ENCODE measurements around the gene DUSP22. TPM values are rescaled to one million over a fixed set of nuclear protein-coding genes. Genes with fewer than 3 reads are reported as not detected.

The DUSP22 gene
- total RNA-seq, 1 donor from 2014 or later: 61.2 TPM

GRCh38 chr6:391559-392440 lies 99.5 kb downstream of the DUSP22 start, which contains the start of gene IRF4:
IRF4 (plus strand) TSS chr6:391752; CDS start chr6:393153, 1,401 bp downstream.
- no peak for DNase-seq
- H3K4me3 ChIP-seq: peak within 1 kb of the TSS; percentile 49
- peak within 1 kb of the TSS; percentile 2 for H3K27ac ChIP-seq

DNA sequence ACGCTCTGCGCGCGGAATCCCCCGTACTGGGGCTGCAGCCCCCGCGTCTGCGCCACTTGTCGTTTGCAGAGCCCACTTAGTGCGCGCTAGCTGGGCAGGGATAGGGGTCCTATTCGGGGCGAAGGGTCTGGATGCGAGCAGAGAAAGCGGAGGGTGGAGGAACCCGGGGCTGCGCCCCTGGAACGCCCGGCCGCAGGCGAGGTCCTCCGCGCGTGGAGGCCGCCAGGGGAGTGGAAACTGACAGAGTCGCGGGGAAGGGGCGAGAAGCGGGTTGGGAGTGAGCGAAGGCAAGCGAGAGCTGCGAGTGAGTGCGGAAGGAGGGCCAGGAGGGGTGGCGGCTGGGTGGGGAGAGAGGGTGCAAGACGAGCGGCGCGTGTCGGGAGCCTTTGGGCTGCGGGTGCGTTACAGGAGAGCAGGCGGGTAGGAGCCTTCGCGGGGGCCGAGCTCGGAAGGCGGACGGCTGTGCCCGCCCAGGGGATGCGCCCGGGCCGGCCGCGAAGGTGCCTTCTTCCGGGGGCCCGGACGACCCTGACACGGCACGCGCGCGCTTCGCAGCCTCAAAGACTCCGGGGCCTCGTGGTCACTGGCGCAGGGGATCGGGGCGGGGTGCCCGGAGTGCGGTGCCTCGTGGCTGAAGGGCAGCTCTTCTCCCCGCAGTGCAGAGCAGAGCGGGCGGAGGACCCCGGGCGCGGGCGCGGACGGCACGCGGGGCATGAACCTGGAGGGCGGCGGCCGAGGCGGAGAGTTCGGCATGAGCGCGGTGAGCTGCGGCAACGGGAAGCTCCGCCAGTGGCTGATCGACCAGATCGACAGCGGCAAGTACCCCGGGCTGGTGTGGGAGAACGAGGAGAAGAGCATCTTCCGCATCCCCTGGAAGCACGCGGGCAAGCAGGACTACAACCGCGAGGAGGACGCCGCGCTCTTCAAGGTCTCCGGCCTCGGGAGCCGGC lies 100.4 kb downstream of the DUSP22 start:
- Histone ChIP-seq H3K4me1 (peaks cover 31% of the 10 kb centered on the region), H3K36me3 (no peaks in the 10 kb centered on the region), H3K27me3 (peaks cover 50% of the 10 kb centered on the region), H3K4me3 (peak overlapping the region; percentile 49), H3K9me3 (no peaks in the 10 kb centered on the region), H3K27ac (peak overlapping the region; percentile 2)
- no peak for TF ChIP-seq CTCF (IDR thresholded peaks at IDR 0.05)
- peak; percentile 32 for ATAC-seq
- DNase-seq: no peak
- intact Hi-C loops (cut with DNase I): no loop called here

More at GRCh38 chr6:391559-392440, 99.5 kb downstream of the DUSP22 start, which contains the start of gene IRF4:
- H3K36me3 ChIP-seq: no peaks in the 10 kb centered on the region
- ATAC-seq: peak; percentile 53
- intact Hi-C loops (cut with DNase I): no loop called here
- peaks cover 50% of the 10 kb centered on the region for H3K27me3 ChIP-seq
- TF ChIP-seq CTCF (IDR thresholded peaks at IDR 0.05): no peak
- H3K9me3 ChIP-seq: no peaks in the 10 kb centered on the region
- H3K4me1 ChIP-seq: peaks cover 31% of the 10 kb centered on the region

- peak overlapping the region; percentile 49 for H3K4me3 ChIP-seq
- intact Hi-C loops (cut with DNase I): no loop called here
- ATAC-seq (no peak), DNase-seq (no peak)
- no peak for TF ChIP-seq CTCF (IDR thresholded peaks at IDR 0.05)
- H3K4me1 ChIP-seq: peaks cover 31% of the 10 kb centered on the region
- peaks cover 53% of the 10 kb centered on the region for H3K27me3 ChIP-seq
- H3K27ac ChIP-seq: no peak overlapping the region
- no peaks in the 10 kb centered on the region for H3K9me3 ChIP-seq
- H3K36me3 ChIP-seq: no peaks in the 10 kb centered on the region
Measured at GRCh38 chr6:393391-394221, 101.3 kb downstream of the DUSP22 start.

GRCh38 chr6:394641-395289 lies 102.5 kb downstream of the DUSP22 start:
- DNase-seq (no peak), ATAC-seq (no peak)
- no peak for TF ChIP-seq CTCF (IDR thresholded peaks at IDR 0.05)
- no peaks in the 10 kb centered on the region for H3K9me3 ChIP-seq
- H3K27me3 ChIP-seq: peaks cover 50% of the 10 kb centered on the region
- no peaks in the 10 kb centered on the region for H3K36me3 ChIP-seq
- H3K27ac ChIP-seq: no peak overlapping the region
- intact Hi-C loops (cut with DNase I): no loop called here
- H3K4me3 ChIP-seq: no peak overlapping the region
- peaks cover 31% of the 10 kb centered on the region for H3K4me1 ChIP-seq
